KMS-11 (cell line): Measurements from ENCODE around the gene PSMD6.

Experiments used
- H2AFZ ChIP-seq: fragments of 200-600 bp; sonication (generic); 2 replicates; pipeline ENCODE4 v1.6.1; 2016; ENCODE audit warnings: antibody characterized with exemption, mixed run types, low read depth
- H3K27ac ChIP-seq: fragments of 200-600 bp; sonication (generic); 2 replicates; pipeline ENCODE4 v1.6.1; 2016; ENCODE audit warnings: mild to moderate bottlenecking, mixed run types
- H3K27me3 ChIP-seq: fragments of 200-600 bp; sonication (generic); 2 replicates; pipeline ENCODE4 v1.6.1; 2017; ENCODE audit warnings: mild to moderate bottlenecking, low read depth, mixed run types, moderate library complexity; ENCODE audit not compliant: insufficient read depth
- H3K36me3 ChIP-seq: fragments of 200-600 bp; sonication (generic); 2 replicates; pipeline ENCODE4 v1.6.1; 2017; ENCODE audit warnings: mild to moderate bottlenecking, mixed run types; ENCODE audit not compliant: insufficient read depth
- H3K4me1 ChIP-seq: fragments of 200-600 bp; sonication (generic); 2 replicates; pipeline ENCODE4 v1.6.1; 2016; ENCODE audit warnings: mild to moderate bottlenecking, low read depth, mixed run types; ENCODE audit not compliant: poor library complexity, severe bottlenecking
- H3K4me2 ChIP-seq: fragments of 200-600 bp; sonication (generic); 2 replicates; pipeline ENCODE4 v1.7.0; 2016; ENCODE audit warnings: mild to moderate bottlenecking, mixed run types
- H3K4me3 ChIP-seq: fragments of 200-600 bp; sonication (generic); IDR thresholded peaks from 2 replicates; pipeline ENCODE4 v1.6.1; 2017; ENCODE audit warnings: low read depth, low read length, mixed read lengths; ENCODE audit not compliant: insufficient read depth
- H3K79me2 ChIP-seq: fragments of 200-600 bp; sonication (generic); 2 replicates; pipeline ENCODE4 v1.6.1; 2016; ENCODE audit warnings: low read depth, mixed run types; ENCODE audit not compliant: insufficient read depth
- H3K9ac ChIP-seq: fragments of 200-600 bp; sonication (generic); 2 replicates; pipeline ENCODE4 v1.6.1; 2016; ENCODE audit warnings: mild to moderate bottlenecking, mixed run types
- H4K20me1 ChIP-seq: fragments of 200-600 bp; sonication (generic); 2 replicates; pipeline ENCODE4 v1.6.1; 2016; ENCODE audit warnings: mild to moderate bottlenecking, mixed run types; ENCODE audit not compliant: insufficient read depth
- CTCF ChIP-seq: fragments of 200-600 bp; sonication (generic); conservative IDR thresholded peaks from 2 replicates; pipeline ENCODE4 v1.6.1; 2017; ENCODE audit warnings: low read depth, mild to moderate bottlenecking, antibody characterized with exemption, low read length, moderate library complexity, mixed read lengths

The PSMD6 gene

GRCh38 chr3:63964681-63965485 lies 58.4 kb downstream of the PSMD6 start:
- H3K4me1 ChIP-seq = peaks cover 40% of the 10 kb centered on the region
- no peaks in the 10 kb centered on the region for H3K27me3 ChIP-seq
- no peak overlapping the region for H3K9ac ChIP-seq
- no peaks in the 10 kb centered on the region for H3K36me3 ChIP-seq
- H3K79me2 ChIP-seq = peaks cover 20% of the 10 kb centered on the region
- TF ChIP-seq CTCF = no peak
- no peak overlapping the region for H3K4me2 ChIP-seq
- no peak overlapping the region for H2AFZ ChIP-seq
- no peak overlapping the region for H3K4me3 ChIP-seq
- no peaks in the 10 kb centered on the region for H4K20me1 ChIP-seq
- no peak overlapping the region for H3K27ac ChIP-seq

GRCh38 chr3:63963496-63963895 lies 59.8 kb downstream of the PSMD6 start:
- H3K9ac ChIP-seq = no peak overlapping the region
- TF ChIP-seq CTCF = no peak
- peaks cover 11% of the 10 kb centered on the region; the same call in 1 of the 2 replicates for H3K79me2 ChIP-seq
- peaks cover 38% of the 10 kb centered on the region for H3K4me1 ChIP-seq
- H3K27ac ChIP-seq = no peak overlapping the region
- H3K4me3 ChIP-seq = no peak overlapping the region
- H4K20me1 ChIP-seq = no peaks in the 10 kb centered on the region
- no peak overlapping the region for H2AFZ ChIP-seq
- H3K36me3 ChIP-seq = no peaks in the 10 kb centered on the region
- no peak overlapping the region for H3K4me2 ChIP-seq
- H3K27me3 ChIP-seq = no peaks in the 10 kb centered on the region

GRCh38 chr3:63961891-63962290 lies 61.4 kb downstream of the PSMD6 start:
- peak; percentile 34; the same call in 1 of the 2 replicates for TF ChIP-seq CTCF
- Histone ChIP-seq H3K4me2 (no peak overlapping the region), H3K4me1 (peaks cover 35% of the 10 kb centered on the region), H4K20me1 (no peaks in the 10 kb centered on the region), H3K79me2 (peaks cover 9% of the 10 kb centered on the region; the same call in 1 of the 2 replicates), H2AFZ (no peak overlapping the region), H3K36me3 (no peaks in the 10 kb centered on the region), H3K27me3 (no peaks in the 10 kb centered on the region), H3K27ac (no peak overlapping the region), H3K4me3 (no peak overlapping the region), H3K9ac (no peak overlapping the region)
